ENCODE measurements around the gene CTXND1.
A peak's percentile ranks its signal among the peaks of the same experiment; 100 is the strongest.

- TF ChIP-seq EZH2phosphoT487 (IDR thresholded peaks at IDR 0.05; ENCODE audit: borderline replicate concordance), result no peak
- TF ChIP-seq CTCF (conservative IDR thresholded peaks at IDR 0.05; ENCODE audit: low read length), result peak; percentile 46
These were observed 9.8 kb downstream of the CTXND1 start for GRCh38 chr15:80242132-80242769.

All from Loucy (cell line).